Ramos (cell line): ENCODE measurements around the gene NAT16.
"Not testable (repeated sequence)": the region's sequence is repeated elsewhere in the genome, so short reads cannot be mapped to it uniquely, and the experiment has no call there.

Experiments used
- in situ Hi-C: fragments of 300-500 bp; cut with MboI; formaldehyde crosslinking; loops from one replicate; pipeline ENCODE4 v1.14.3; 2022; ENCODE audit warnings: low sequenced_read_pairs; ENCODE audit not compliant: unreplicated experiment

NAT16 gene

DNA sequence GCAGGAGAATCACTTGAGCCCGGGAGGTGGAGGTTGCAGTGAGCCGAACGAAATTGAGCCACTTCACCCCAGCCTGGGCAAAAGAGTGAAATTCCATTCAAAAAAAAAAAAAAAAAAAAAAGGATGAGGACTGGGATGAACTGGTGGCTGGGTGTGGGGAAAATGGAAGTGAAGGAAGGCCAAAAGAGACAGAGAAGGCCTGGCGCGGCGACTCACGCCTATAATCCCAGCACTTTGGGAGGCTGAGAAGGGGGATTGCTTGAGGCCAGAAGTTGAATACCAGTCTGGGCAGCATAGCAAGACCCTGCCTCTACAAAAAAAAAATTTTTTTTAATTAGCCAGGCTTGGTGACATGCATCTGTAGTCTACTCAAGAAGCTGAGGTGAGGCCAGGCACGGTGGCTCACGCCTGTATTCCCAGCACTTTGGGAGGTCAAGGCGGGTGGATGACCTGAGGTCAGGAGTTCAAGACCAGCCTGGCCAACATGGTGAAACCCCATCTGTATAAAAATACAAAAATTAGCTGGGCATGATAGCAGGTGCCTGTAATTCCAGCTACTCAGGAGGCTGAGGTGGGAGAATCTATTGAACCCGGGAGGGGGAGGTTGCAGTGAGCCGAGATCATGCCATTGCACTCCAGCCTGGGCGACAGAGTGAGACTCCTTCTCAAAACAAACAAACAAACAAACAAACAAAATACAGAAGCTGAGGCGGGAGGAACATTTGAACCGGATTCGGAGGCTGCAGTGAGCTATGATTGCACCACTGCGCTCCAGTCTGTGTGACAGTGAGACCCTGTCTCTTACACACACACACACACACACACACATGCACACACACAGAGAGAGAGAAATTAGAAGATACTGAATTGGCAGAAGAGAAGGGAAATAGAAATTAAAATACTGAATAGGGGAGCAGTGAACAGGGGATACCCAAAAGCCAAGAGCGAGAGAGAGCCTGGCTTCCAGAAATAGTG, 47.2 kb downstream of the NAT16 start:
- in situ Hi-C loops = not testable (repeated sequence)

DNA sequence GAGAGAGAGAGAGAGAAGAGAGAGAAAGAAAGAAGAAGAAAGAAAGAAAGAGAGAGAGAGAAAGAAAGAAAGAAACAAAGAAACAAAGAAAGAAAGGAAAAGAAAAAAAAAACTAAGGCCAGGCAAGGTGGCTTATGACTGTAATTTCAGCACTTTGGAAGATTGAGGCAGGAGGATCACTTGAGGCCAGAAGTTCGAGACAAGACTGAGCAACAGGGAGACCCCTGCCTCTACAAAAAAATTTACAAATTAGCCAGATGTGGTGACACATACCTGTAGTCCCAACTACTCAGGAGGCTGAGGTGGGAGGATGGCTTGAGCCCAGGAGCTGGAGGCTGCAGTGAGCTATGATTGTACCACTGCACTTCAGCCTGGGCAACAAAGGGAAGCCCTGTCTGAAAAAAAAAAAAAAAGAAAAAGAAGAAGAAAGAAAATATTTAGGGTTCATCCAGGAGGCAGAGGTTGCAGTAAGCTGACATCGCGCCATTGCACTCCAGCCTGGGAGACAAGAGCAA, 50.4 kb downstream of the NAT16 start:
- in situ Hi-C loops = no loop called here

DNA sequence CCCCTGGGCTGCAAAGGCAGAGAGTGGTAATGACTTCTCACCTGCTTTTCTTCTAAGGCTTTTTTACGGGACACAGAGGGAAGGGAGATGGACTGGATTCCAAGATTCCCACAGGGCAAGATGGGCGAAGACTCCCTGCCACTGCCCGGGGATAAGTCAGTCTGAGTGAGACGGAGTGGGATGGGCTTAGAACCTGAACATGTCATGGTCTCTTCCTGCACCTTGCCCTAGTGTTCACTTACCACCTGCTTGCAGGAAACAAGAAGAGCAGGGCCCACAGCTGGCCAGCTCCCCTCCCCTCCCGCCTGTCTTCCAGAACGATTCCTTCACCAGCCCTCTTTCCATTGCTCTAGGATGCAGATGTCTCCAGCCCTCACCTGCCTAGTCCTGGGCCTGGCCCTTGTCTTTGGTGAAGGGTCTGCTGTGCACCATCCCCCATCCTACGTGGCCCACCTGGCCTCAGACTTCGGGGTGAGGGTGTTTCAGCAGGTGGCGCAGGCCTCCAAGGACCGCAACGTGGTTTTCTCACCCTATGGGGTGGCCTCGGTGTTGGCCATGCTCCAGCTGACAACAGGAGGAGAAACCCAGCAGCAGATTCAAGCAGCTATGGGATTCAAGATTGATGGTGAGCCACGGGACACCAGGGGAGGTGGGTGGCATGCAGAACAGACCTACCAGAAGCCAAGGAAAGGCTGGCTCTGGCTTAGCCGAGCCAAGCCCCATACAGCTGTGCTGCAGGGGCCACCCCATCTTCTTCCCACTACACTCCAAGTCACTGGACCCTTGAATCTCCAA, 51.9 kb downstream of the NAT16 start:
- in situ Hi-C loops = no loop called here

GRCh38 chr7:101127460-101128039, 52.5 kb downstream of the NAT16 start:
- in situ Hi-C loops = no loop called here

DNA sequence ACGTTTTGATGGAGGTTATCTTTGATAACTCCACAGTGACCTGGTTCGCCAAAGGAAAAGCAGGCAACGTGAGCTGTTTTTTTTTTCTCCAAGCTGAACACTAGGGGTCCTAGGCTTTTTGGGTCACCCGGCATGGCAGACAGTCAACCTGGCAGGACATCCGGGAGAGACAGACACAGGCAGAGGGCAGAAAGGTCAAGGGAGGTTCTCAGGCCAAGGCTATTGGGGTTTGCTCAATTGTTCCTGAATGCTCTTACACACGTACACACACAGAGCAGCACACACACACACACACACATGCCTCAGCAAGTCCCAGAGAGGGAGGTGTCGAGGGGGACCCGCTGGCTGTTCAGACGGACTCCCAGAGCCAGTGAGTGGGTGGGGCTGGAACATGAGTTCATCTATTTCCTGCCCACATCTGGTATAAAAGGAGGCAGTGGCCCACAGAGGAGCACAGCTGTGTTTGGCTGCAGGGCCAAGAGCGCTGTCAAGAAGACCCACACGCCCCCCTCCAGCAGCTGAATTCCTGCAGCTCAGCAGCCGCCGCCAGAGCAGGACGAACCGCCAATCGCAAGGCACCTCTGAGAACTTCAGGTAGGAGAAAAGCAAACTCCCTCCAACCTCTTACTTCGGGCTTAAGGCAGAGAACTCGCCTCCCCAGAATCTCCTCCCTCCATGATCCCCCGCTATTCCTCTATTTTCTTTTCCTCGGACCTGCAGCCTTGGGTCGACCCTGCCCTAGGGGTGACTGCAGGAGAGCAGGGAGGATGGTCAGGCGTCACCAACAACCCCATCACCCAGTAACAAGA, 53.2 kb downstream of the NAT16 start, which contains the start of gene SERPINE1:
Gene SERPINE1, plus strand, starts transcription at position 454 of the 809 bp plus-strand sequence. CDS start 1,290 bp downstream, outside the sequence.
- in situ Hi-C loops = no loop called here

DNA sequence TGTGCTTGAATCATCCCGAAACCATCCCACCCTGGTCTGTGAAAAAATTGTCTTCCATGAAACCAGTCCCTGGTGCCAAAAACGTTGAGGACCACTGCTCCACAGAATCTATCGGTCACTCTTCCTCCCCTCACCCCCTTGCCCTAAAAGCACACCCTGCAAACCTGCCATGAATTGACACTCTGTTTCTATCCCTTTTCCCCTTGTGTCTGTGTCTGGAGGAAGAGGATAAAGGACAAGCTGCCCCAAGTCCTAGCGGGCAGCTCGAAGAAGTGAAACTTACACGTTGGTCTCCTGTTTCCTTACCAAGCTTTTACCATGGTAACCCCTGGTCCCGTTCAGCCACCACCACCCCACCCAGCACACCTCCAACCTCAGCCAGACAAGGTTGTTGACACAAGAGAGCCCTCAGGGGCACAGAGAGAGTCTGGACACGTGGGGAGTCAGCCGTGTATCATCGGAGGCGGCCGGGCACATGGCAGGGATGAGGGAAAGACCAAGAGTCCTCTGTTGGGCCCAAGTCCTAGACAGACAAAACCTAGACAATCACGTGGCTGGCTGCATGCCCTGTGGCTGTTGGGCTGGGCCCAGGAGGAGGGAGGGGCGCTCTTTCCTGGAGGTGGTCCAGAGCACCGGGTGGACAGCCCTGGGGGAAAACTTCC, 54.0 kb downstream of the NAT16 start:
- in situ Hi-C loops = no loop called here

- in situ Hi-C loops = no loop called here
Observed at GRCh38 chr7:101124376-101125056, 55.6 kb downstream of the NAT16 start.

DNA sequence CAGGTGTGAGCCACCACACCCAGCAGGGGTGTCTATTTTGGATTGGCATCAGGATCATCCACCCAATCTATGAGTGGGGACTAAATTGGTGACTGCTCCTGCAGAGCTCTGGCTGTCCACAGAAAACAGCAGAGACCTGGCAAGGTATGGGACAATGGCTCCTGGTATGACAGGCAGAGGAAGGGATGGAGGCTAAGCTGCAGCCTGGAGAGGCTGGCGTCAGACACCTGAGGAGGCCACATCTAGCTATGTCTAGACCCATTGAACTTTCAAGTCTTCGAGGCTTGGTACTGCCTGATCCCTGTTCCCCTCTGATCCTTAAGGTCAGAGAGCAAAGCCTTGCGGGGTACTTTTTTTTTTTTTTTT, 56.4 kb downstream of the NAT16 start:
- in situ Hi-C loops = no loop called here

DNA sequence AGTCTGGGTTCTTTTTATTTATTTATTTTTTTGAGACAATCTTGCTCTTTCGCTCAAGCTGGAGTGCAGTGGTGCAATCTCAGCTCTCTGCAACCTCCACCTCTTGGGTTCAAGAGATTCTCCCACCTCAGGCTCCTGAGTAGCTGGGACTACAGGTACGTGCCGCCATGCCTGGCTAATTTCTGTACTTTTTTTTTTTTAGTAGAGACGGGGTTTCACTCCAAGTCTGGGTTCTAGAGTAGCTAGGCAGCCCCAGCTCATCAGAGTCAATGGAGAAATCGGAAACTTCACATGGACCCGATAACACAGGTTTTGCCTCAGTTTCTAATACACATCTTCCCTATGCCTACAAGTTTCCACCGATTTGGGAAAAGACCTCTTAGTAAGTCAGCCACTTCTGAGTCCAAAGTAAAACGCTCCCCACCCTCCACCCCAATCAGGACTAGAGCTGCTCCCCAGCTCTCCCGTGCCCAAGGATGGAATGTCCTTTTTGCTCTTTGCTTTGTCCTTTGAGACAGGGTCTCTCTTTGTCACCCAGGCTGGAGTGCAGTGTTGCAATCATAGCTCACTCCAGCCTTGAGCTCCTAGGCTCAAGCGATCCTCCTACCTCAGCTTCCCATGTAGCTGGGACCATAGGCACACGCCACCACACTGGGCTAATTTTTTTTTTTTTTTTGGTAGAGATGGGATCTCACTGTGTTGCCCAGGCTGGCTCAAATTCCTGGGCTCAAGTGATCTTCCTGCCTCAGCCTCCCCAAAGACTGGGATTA, 57.0 kb downstream of the NAT16 start:
- in situ Hi-C loops = no loop called here

DNA sequence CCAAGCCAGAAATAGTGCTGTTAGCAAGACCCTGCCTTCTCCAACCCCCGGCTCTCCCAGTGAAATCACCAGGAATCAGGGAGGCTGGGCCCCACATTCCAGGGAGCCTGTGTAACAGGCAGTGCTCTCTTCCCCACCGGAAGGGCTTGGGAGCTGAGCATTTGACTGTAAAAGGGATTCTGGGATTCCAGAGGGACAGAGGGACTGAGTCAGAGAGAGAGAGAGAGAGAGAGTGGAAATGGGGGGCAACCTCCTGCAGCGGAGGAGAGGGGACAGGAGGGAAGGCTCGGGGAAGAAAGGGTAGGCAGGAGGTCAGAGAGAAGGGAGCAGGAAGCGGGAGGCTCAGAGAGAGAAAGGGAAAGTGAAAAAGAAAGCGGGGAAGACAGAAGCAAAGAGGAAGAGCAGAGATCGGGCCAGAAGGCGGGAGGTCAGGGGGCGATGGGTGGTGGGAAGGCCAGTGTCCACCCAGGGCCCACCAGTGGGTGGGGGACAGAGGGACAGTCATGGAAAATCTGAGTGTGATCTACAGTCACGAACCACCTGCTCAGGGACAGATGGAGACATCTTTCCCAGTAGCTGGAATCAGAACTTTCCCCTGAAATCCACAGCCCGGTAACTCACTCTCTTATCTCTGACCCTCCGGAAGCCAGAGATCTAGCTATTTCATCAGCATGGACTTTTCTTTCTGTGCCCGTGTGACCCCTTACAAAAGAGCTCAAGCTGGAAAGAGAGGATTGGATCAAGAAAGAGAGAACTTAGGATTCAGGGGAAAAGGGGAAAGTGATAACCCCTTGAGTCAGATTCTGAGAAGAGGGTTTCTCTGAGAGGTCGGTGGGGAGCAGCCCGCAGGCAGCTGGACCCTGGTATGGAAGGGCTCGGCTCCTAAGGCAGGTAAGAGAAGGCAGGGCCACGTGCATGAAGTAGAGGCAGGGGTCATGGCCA, 57.8 kb downstream of the NAT16 start:
- in situ Hi-C loops = no loop called here

DNA sequence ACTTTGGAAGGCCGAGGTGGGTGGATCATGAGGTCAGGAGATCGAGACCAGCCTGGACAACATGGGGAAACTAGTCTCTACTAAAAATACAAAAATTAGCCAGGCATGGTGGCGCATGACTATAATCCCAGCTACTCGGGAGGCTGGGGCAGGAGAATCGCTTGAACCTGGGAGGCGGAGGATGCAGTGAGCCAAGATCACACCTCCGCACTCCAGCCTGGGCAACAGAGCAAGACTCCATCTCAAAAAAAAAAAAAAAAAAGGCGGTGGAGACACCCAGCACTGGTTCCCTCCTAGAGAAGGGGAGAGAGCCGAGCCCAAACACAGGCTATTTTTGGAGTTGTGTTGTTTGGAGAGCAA, 58.5 kb downstream of the NAT16 start:
- in situ Hi-C loops = not testable (repeated sequence)
